Prostate gland (tissue), 2 donors: ENCODE measurements around the gene ATAD3C. TPM values are rescaled to one million over a fixed set of nuclear protein-coding genes. Genes with fewer than 3 reads are reported as not detected.
"Not testable (repeated sequence)": the region's sequence is repeated elsewhere in the genome, so short reads cannot be mapped to it uniquely, and the experiment has no call there.

ENCODE experiments used
- DNase-seq: peaks from one replicate; pipeline ENCODE4 v3.0.0-alpha.2; 2019; ENCODE audit warnings: low spot score
- H3K27ac ChIP-seq, 2 donors: fragments of 200-600 bp; sonication (generic); 2 replicates each; pipeline ENCODE4 v1.5.1; 2017 to 2019
- H3K27me3 ChIP-seq: fragments of 200-600 bp; sonication (generic); replicated peaks from 2 replicates; pipeline ENCODE4 v1.5.1; 2019; ENCODE audit not compliant: insufficient read depth
- H3K36me3 ChIP-seq, 2 donors: fragments of 200-600 bp; sonication (generic); 1 replicate in 1 of 2; 2 replicates in 1 of 2; pipeline versions ENCODE4 v1.5.1 to v1.8.1; 2017 to 2019
- H3K4me1 ChIP-seq: fragments of 200-600 bp; sonication (generic); replicated peaks from 2 replicates; pipeline ENCODE4 v1.5.1; 2019
- H3K4me3 ChIP-seq, 2 donors: fragments of 200-600 bp; sonication (generic); 2 replicates each; pipeline ENCODE4 v1.5.1; 2017 to 2019
- H3K9me3 ChIP-seq: fragments of 200-600 bp; sonication (generic); 2 replicates; pipeline ENCODE4 v1.5.1; 2017
- POLR2A ChIP-seq: fragments of 450-650 bp; IDR thresholded peaks from one replicate; pipeline ENCODE4 v1.6.1; 2016; ENCODE audit warnings: antibody characterized with exemption, mild to moderate bottlenecking
- POLR2AphosphoS5 ChIP-seq: sonication (generic); formaldehyde crosslinking; IDR thresholded peaks from one replicate; pipeline ENCODE4 v1.6.1; 2017; ENCODE audit warnings: antibody characterized with exemption
- WGBS: methylation state at CpG from one replicate; pipeline ENCODE4 v1.1.5; 2018; 5-methylcytosine and 5-hydroxymethylcytosine counted together
- intact Hi-C: fragments of 100-400 bp; cut with DNase I; formaldehyde crosslinking; loops from one replicate; pipeline ENCODE4 v1.14.2; 2022
- total RNA-seq, 2 donors: library from RNA; depleted of rRNA; stranded (reverse); fragments of >200 nt; gene quantifications; one replicate each; pipeline ENCODE4 v1.1.0, GENCODE V29; 2016
- TF ChIP-seq, protein P1 (sequence below), 4 experiments: fragments of 200-600 bp in 2 of 4; fragments of 450-650 bp in 2 of 4; sonication (generic) in 2 of 4; IDR thresholded peaks; 1 replicate in 3 of 4; 2 replicates in 1 of 4; pipeline ENCODE4 v1.5.1; 2016 to 2019; ENCODE audit warnings: antibody characterized with exemption in 4 of 4, mild to moderate bottlenecking in 2 of 4, moderate library complexity in 2 of 4

Gene ATAD3C
- total RNA-seq, 2 donors from 2014 or later, result 7.3 to 9.9 TPM

DNA sequence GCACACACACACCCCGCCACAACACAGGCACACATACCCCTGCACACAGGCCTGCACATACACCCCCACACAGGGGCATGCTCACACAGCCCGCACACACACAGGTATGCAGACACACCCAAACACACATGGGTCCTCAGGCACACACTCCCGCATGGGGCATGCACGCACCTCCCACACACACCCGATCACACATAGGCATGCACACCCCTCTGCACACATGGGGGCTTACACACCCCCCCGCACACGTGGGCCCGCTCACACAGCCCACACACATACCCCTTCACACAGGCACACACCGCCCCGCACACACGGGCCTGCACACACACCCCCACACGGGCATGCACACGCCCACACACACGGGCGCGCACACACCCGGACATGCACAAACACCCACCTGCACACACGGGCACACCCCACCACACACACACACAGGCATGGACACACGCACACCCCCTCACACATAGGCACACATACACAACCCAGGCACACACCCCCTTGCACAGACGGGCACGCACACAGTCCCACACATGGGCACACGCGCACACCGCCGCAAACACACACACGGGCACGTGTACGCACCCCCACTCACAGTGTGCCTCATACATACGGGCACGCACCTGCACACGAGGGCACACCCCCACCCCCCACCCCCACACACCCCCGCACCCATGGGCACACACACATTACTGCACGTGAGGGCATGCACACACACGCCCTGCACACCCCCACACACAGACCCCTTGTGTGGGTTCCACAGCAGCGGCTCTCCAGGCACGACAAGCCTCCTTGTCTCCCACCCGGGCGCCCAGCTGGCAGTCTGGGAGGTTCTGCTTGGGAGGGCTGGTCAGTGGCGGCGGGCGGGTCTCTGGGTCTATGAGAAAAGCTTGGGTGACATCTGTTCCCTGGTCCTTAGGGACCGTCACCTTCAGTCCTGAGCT is 30.3 kb downstream of the ATAD3C start:
- WGBS, result 93% methylated on average over 41 of the region's 42 CpGs

DNA sequence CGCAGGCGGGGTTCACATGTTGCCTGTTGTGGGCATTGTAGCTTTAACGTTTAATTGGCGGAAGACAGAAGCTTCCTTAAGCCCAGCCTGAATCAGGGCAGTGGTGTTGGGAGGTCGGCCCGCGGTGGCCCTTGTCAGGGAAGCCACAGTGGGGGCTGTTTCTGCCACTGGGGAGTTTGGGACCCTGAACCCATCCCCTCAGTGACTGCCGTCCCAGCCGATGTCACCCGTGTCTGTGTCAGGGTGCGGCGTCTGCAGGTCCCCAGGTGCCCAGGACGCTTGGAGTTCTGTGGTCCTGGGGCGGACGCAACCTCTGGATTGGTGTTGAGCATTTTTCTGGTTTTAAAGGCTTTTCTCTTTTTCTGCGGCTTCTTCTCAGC is 31.0 kb downstream of the ATAD3C start:
- H3K36me3 ChIP-seq, result peaks cover 7 to 32% of the 10 kb centered on the region in 2 donors
- WGBS, result 97% methylated on average over 16 of the region's 16 CpGs
- intact Hi-C loops, H3K9me3 ChIP-seq, H3K4me1 ChIP-seq, H3K27me3 ChIP-seq, DNase-seq, H3K4me3 ChIP-seq, H3K27ac ChIP-seq: not testable (repeated sequence)

More for the DNA sequence above, 30.3 kb downstream of the ATAD3C start:
- no peaks in the 10 kb centered on the region for H3K27me3 ChIP-seq
- TF ChIP-seq, protein P1, sequence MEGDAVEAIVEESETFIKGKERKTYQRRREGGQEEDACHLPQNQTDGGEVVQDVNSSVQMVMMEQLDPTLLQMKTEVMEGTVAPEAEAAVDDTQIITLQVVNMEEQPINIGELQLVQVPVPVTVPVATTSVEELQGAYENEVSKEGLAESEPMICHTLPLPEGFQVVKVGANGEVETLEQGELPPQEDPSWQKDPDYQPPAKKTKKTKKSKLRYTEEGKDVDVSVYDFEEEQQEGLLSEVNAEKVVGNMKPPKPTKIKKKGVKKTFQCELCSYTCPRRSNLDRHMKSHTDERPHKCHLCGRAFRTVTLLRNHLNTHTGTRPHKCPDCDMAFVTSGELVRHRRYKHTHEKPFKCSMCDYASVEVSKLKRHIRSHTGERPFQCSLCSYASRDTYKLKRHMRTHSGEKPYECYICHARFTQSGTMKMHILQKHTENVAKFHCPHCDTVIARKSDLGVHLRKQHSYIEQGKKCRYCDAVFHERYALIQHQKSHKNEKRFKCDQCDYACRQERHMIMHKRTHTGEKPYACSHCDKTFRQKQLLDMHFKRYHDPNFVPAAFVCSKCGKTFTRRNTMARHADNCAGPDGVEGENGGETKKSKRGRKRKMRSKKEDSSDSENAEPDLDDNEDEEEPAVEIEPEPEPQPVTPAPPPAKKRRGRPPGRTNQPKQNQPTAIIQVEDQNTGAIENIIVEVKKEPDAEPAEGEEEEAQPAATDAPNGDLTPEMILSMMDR (IDR thresholded peaks at IDR 0.05), result no peak
- TF ChIP-seq POLR2AphosphoS5, result no peak
- TF ChIP-seq POLR2A, result no peak
- intact Hi-C loops, result no loop called here
- peaks cover 7 to 32% of the 10 kb centered on the region in 2 donors for H3K36me3 ChIP-seq
- H3K4me3 ChIP-seq, result no peak overlapping the region
- H3K27ac ChIP-seq, result no peak overlapping the region
- H3K4me1 ChIP-seq, result no peaks in the 10 kb centered on the region
- no peak for DNase-seq
- no peaks in the 10 kb centered on the region for H3K9me3 ChIP-seq

DNA sequence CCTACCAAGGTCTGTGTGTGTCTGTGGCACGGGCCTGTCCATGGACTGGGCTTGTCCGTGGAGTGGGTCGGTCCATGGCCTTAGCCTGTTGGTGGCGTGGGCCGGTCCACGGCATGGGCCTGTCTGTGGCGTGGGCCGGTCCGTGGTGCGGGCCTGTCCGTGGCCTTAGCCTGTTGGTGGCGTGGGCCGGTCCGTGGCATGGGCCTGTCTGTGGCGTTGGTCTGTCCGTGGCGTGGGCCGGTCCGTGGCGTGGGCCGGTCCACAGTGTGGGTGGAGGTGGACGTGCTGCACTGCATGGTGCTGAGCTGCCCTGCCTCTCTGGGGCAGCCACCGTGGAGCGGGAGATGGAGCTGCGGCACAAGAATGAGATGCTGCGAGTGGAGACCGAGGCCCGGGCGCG is 32.3 kb downstream of the ATAD3C start:
- H3K4me1 ChIP-seq, H3K27me3 ChIP-seq, intact Hi-C loops, H3K27ac ChIP-seq, H3K9me3 ChIP-seq, H3K4me3 ChIP-seq, DNase-seq: not testable (repeated sequence)
- WGBS, result 94% methylated on average over 30 of the region's 30 CpGs
- peaks cover 7 to 32% of the 10 kb centered on the region in 2 donors for H3K36me3 ChIP-seq

DNA sequence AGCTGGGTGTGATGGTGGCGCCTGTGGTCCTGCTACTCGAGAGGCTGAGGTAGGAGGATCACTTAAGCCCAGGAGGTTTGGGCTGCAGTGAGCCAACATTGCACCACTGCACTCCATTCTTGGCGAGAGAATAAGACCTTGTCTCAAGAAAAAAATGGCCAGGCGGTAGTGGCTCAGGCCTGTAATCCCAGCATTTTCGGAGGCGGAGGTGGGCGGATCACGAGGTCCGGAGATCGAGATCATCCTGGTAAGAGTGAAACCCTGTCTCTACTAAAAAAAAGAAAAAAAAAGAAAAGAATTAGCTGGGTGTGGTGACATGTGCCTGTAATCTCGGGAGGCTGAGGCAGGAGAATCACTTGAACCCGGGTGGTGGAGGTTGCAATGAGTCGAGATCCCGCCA is 33.4 kb downstream of the ATAD3C start:
- 97% methylated on average over 14 of the region's 14 CpGs for WGBS
- Histone ChIP-seq H3K27ac (no peak overlapping the region), H3K36me3 (peaks cover 7 to 32% of the 10 kb centered on the region in 2 donors), H3K9me3 (no peaks in the 10 kb centered on the region), H3K4me1 (no peaks in the 10 kb centered on the region), H3K4me3 (no peak overlapping the region), H3K27me3 (no peaks in the 10 kb centered on the region)
- intact Hi-C loops, result no loop called here
- DNase-seq, result no peak
- no peak for TF ChIP-seq POLR2A
- no peak for TF ChIP-seq POLR2AphosphoS5
- TF ChIP-seq, protein P1 (IDR thresholded peaks at IDR 0.05), result no peak

- Histone ChIP-seq H3K4me3 (no peak overlapping the region), H3K4me1 (no peaks in the 10 kb centered on the region), H3K27me3 (no peaks in the 10 kb centered on the region), H3K27ac (no peak overlapping the region), H3K36me3 (peaks cover 7 to 32% of the 10 kb centered on the region in 2 donors), H3K9me3 (no peaks in the 10 kb centered on the region)
- intact Hi-C loops, result no loop called here
- TF ChIP-seq POLR2A (no peak), POLR2AphosphoS5 (no peak)
- TF ChIP-seq, protein P1 (IDR thresholded peaks at IDR 0.05), result no peak
- WGBS, result 96% methylated on average over 16 of the region's 16 CpGs
- no peak for DNase-seq
These were observed 34.2 kb downstream of the ATAD3C start for GRCh38 chr1:1483714-1484113.

GRCh38 chr1:1484976-1485750 is 35.7 kb downstream of the ATAD3C start:
- intact Hi-C loops, H3K4me1 ChIP-seq, H3K9me3 ChIP-seq, H3K27ac ChIP-seq, DNase-seq, H3K27me3 ChIP-seq, H3K4me3 ChIP-seq: not testable (repeated sequence)
- 93% methylated on average over 37 of the region's 46 CpGs for WGBS
- peaks cover 6 to 24% of the 10 kb centered on the region in 2 donors for H3K36me3 ChIP-seq

DNA sequence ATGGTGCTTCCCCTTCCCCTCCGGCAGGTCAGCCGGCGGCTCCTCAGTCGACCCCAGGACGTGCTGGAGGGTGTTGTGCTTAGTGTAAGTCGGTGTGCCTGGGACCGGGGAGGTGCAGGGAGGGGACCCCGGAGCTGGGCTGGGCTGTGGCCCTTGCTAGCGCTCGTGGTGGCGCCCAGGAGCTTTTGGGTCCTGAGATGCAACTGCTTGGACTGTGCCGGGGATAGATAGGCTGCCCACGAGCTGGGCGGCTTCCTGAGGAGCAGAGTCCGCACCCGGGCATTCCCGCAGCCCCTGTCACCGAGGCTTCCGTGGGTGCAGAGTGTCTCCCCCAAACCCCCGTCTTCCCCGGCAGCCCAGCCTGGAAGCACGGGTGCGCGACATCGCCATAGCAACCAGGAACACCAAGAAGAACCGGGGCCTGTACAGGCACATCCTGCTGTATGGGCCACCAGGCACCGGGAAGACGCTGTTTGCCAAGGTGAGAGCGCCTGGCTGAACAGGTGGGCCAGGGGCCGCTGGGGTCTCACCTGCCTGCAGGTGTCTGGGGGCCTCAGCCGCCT is 36.3 kb downstream of the ATAD3C start:
- 73% methylated on average over 30 of the region's 31 CpGs for WGBS

More for the DNA sequence above, 36.3 kb downstream of the ATAD3C start:
- DNase-seq, intact Hi-C loops, H3K27me3 ChIP-seq, H3K4me3 ChIP-seq, H3K9me3 ChIP-seq, H3K4me1 ChIP-seq, H3K27ac ChIP-seq: not testable (repeated sequence)
- H3K36me3 ChIP-seq, result peaks cover 3 to 20% of the 10 kb centered on the region in 2 donors
